Brain microvascular endothelial cell (primary cell): Measurements from ENCODE around the gene LCP1.
A peak's percentile ranks its signal among the peaks of the same experiment; 100 is the strongest.

Source experiments
- DNase-seq: peaks from one replicate; pipeline ENCODE4 v3.0.0-alpha.2; 2020
- H3K27ac ChIP-seq: fragments of 250-450 bp; sonication (Bioruptor Pico); 2 replicates; pipeline ENCODE4 v1.5.1; 2020; ENCODE audit warnings: mild to moderate bottlenecking, moderate library complexity
- H3K27me3 ChIP-seq: fragments of 250-450 bp; sonication (Bioruptor Pico); replicated peaks from 2 replicates; pipeline ENCODE4 v1.5.1; 2020; ENCODE audit warnings: mild to moderate bottlenecking
- H3K36me3 ChIP-seq: fragments of 250-450 bp; sonication (Bioruptor Pico); replicated peaks from 2 replicates; pipeline ENCODE4 v1.5.1; 2020; ENCODE audit warnings: mild to moderate bottlenecking
- H3K4me3 ChIP-seq: 2 replicates; pipeline ENCODE4 v1.5.1; 2011; ENCODE audit warnings: low read depth, mild to moderate bottlenecking, control low read depth, low read length, moderate library complexity
- in situ Hi-C: cut with HindIII; loops from 2 replicates; pipeline ENCODE4 v1.10.0; 2017; ENCODE audit warnings: low sequenced_read_pairs, low pct_ligation_motif_present
- TF ChIP-seq, protein P1 (sequence below): IDR thresholded peaks from 2 replicates; pipeline ENCODE4 v1.5.1; 2011; ENCODE audit warnings: low read depth, mild to moderate bottlenecking, moderate library complexity, low read length, control low read depth, inconsistent platforms; ENCODE audit errors: missing control alignments

The LCP1 gene

DNA sequence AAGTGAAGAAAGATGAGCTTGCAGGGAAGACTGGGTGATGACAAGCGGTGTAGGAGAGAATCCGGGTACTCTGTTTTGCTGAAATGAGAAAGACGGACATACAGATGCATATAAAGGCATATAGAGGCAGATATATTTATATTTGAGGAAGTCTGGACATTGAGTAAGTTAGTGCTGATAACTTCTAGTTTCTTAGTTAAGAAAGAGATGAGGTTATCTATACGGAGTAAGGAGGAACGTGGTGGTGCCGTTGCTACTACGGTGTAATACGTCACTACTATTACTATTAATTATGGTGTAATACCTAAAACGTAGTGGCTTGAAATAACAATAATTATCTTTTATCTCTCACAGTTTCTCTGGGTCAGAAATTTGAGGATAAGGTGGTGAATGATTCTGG is 67.4 kb downstream of the LCP1 start:
- in situ Hi-C loops, result no loop called here
- Histone ChIP-seq H3K27me3 (no peaks in the 10 kb centered on the region), H3K36me3 (no peaks in the 10 kb centered on the region), H3K4me3 (no peak overlapping the region), H3K27ac (no peak overlapping the region)
- DNase-seq, result no peak
- TF ChIP-seq, protein P1, sequence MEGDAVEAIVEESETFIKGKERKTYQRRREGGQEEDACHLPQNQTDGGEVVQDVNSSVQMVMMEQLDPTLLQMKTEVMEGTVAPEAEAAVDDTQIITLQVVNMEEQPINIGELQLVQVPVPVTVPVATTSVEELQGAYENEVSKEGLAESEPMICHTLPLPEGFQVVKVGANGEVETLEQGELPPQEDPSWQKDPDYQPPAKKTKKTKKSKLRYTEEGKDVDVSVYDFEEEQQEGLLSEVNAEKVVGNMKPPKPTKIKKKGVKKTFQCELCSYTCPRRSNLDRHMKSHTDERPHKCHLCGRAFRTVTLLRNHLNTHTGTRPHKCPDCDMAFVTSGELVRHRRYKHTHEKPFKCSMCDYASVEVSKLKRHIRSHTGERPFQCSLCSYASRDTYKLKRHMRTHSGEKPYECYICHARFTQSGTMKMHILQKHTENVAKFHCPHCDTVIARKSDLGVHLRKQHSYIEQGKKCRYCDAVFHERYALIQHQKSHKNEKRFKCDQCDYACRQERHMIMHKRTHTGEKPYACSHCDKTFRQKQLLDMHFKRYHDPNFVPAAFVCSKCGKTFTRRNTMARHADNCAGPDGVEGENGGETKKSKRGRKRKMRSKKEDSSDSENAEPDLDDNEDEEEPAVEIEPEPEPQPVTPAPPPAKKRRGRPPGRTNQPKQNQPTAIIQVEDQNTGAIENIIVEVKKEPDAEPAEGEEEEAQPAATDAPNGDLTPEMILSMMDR, result no peak

DNA sequence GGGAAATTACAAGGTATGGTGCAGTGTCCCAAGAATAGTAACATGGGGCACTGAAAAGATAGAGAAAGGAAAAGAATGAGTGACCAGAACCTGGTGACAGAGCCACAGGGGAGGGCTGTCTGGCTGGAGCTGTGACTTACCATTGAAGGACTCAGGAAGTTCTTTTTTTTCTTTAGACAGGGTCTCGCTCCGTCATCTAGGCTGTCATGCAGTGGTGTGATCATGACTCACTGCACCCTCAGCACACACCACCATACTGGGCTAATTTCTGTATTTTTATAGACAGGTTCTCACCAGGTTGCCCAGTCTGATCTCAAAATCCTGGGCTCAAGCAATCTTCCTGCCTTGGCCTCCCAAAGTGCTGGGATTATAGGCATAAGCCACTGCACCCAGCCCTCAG is 68.4 kb downstream of the LCP1 start:
- Histone ChIP-seq H3K27ac (peak overlapping the region; percentile 23), H3K36me3 (no peaks in the 10 kb centered on the region), H3K4me3 (no peak overlapping the region), H3K27me3 (no peaks in the 10 kb centered on the region)
- peak; percentile 73 for DNase-seq
- in situ Hi-C loops, result no loop called here
- TF ChIP-seq, protein P1, result no peak

DNA sequence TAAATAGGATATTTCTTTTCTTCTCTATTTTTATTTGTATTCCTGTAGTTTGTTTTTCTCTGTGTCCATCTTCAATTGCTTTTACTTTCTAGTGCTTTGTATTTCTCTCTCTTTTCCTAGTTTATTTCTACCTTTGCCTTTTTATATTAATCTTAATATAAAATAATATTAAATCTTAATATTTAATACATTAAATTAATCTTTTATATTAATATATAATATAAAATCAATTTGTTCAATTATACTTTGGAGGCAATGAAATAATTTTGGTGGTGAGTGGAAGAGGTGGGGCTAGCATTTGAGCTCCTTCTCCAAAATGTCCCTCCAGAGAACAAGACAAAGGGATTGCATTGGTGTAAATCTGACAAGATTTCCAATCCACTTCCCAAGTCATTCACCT is 70.8 kb downstream of the LCP1 start:
- TF ChIP-seq, protein P1, result no peak
- Histone ChIP-seq H3K36me3 (no peaks in the 10 kb centered on the region), H3K4me3 (no peak overlapping the region), H3K27ac (no peak overlapping the region), H3K27me3 (no peaks in the 10 kb centered on the region)
- in situ Hi-C loops, result no loop called here
- no peak for DNase-seq

DNA sequence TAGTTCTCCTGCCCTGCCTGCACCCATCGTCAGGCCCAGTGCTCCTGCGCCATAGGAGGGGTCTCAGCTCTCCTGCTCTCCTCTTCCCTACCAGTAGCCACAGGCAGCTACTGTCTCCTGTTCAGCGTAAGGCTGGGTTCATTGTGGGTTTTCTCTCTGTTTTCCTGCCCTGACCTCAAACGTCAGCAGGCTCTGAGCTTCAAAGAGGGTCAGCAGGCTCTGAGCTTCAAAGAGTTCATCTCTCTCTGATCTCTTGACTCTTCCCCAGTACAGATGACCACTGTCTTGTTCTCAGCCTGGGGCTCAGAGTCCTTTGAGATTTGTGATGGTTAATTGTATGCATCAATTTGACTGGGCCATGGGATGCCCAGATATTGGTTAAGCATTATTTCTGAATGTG is 72.5 kb downstream of the LCP1 start:
- in situ Hi-C loops, result no loop called here
- Histone ChIP-seq H3K27me3 (no peaks in the 10 kb centered on the region), H3K4me3 (no peak overlapping the region), H3K27ac (no peak overlapping the region), H3K36me3 (no peaks in the 10 kb centered on the region)
- TF ChIP-seq, protein P1, result no peak
- DNase-seq, result no peak

DNA sequence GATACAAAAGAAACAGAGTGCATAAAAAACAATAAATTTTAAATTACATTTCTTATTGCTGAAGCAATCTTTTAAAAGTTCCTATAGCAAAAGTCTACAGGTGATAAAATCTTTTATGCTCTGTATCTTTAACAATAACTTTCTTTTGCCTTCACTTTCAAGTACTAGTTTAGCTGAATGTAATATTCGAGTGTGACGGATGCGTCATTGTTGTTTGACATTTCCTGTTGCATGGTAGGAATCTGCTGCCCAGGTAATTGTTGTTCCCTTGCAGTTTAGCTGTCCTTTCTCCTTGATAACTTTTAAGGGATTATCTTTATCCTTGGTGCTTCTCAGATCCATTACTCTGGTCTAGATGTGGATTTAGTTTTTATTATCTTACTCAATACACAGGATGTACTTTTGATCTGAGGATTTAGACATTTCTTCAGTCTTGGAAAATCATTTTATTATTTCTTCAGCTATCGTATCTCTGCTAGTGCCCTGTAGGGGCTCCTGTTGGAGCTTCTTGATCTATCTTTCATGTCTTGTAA is 75.1 kb downstream of the LCP1 start:
- Histone ChIP-seq H3K4me3 (no peak overlapping the region), H3K27me3 (no peaks in the 10 kb centered on the region), H3K36me3 (no peaks in the 10 kb centered on the region), H3K27ac (no peak overlapping the region)
- in situ Hi-C loops, result no loop called here
- TF ChIP-seq, protein P1, result no peak
- no peak for DNase-seq

DNA sequence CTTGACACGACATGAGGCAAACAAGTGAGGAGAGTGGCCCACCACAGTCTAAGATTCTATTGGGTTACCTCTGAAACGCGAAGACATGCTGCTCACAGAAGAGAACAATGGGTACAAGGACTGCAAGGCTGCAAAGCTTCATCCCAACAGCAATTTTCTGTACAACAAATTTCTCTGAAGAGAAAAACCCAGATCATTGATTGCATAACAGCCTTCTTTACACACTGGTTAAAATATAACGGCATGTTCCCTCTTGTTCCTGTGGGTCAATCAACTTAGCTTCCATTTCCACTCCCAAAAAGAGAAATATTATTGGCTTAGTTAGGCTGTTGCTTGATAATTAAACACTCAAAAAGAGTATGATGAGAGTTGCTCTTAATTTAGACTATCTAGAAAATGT is 77.1 kb downstream of the LCP1 start, which contains the start of gene CPB2:
CPB2 (minus strand) TSS at position 166 of the 400 bp plus-strand sequence; CDS start at position 142, 24 bp downstream.
- H3K27ac ChIP-seq, result no peak within 1 kb of the TSS
- no peaks in the 10 kb centered on the region for H3K36me3 ChIP-seq
- DNase-seq, result no peak
- in situ Hi-C loops, result no loop called here
- TF ChIP-seq, protein P1, result no peak
- no peaks in the 10 kb centered on the region for H3K27me3 ChIP-seq
- H3K4me3 ChIP-seq, result no peak within 1 kb of the TSS
